HL-60/S4 (cell line): Measurements from ENCODE around the gene RBPJ.
"Not testable (repeated sequence)": the region's sequence is repeated elsewhere in the genome, so short reads cannot be mapped to it uniquely, and the experiment has no call there.

Experiments used
- in situ Hi-C: fragments of 300-500 bp; cut with MboI; formaldehyde crosslinking; loops from 2 replicates; pipeline ENCODE4 v1.14.3; 2022; ENCODE audit warnings: low sequenced_read_pairs

Gene RBPJ

GRCh38 chr4:26369132-26369531, 48.3 kb downstream of the RBPJ start:
- in situ Hi-C loops: no loop called here

GRCh38 chr4:26369581-26369980, 48.8 kb downstream of the RBPJ start:
- in situ Hi-C loops: no loop called here

GRCh38 chr4:26372076-26372475, 51.3 kb downstream of the RBPJ start:
- in situ Hi-C loops: no loop called here

GRCh38 chr4:26372525-26373172, 51.8 kb downstream of the RBPJ start:
- in situ Hi-C loops: no loop called here

- in situ Hi-C loops: no loop called here
These were observed 54.7 kb downstream of the RBPJ start for GRCh38 chr4:26375551-26375950.

- in situ Hi-C loops: no loop called here
These were observed 56.8 kb downstream of the RBPJ start for GRCh38 chr4:26377328-26378311.

- in situ Hi-C loops: no loop called here
These were observed 59.0 kb downstream of the RBPJ start for GRCh38 chr4:26379837-26380236.

- in situ Hi-C loops: no loop called here
These were observed 59.9 kb downstream of the RBPJ start for GRCh38 chr4:26380740-26381139.

- in situ Hi-C loops: no loop called here
These were observed 63.7 kb downstream of the RBPJ start for GRCh38 chr4:26384380-26385057.

- in situ Hi-C loops: no loop called here
These were observed 64.9 kb downstream of the RBPJ start for GRCh38 chr4:26385690-26386089.

- in situ Hi-C loops: no loop called here
These were observed 65.6 kb downstream of the RBPJ start for GRCh38 chr4:26386386-26386785.

GRCh38 chr4:26388671-26389070, 67.9 kb downstream of the RBPJ start:
- in situ Hi-C loops: no loop called here

GRCh38 chr4:26397086-26397485, 76.3 kb downstream of the RBPJ start:
- in situ Hi-C loops: no loop called here

- in situ Hi-C loops: no loop called here
These were observed 79.3 kb downstream of the RBPJ start for GRCh38 chr4:26400132-26400531.

- in situ Hi-C loops: not testable (repeated sequence)
These were observed 81.2 kb downstream of the RBPJ start for GRCh38 chr4:26402017-26402416.

- in situ Hi-C loops: no loop called here
These were observed 81.6 kb downstream of the RBPJ start for GRCh38 chr4:26402458-26402857.

- in situ Hi-C loops: no loop called here
These were observed 84.0 kb downstream of the RBPJ start for GRCh38 chr4:26404743-26405206.

- in situ Hi-C loops: no loop called here
These were observed 85.6 kb downstream of the RBPJ start for GRCh38 chr4:26406346-26406975.

- in situ Hi-C loops: no loop called here
These were observed 86.7 kb downstream of the RBPJ start for GRCh38 chr4:26407476-26407875.

GRCh38 chr4:26410385-26411293, 89.8 kb downstream of the RBPJ start:
- in situ Hi-C loops: loop anchor here (10.0 kb wide), 1 partner anchor 356 kb away; no protein-coding TSS in a partner anchor
